Psoas muscle (tissue), 8 donors: ENCODE data around the gene KIF24. TPM values are rescaled to one million over a fixed set of nuclear protein-coding genes. Genes with fewer than 3 reads are reported as not detected.
A peak's percentile ranks its signal among the peaks of the same experiment; 100 is the strongest.

Experiments
- ATAC-seq, 4 donors: fragments of 200-7000 bp; cut with Tn5 transposase; one replicate each; pipeline ENCODE4 v1.9.1; 2020; ENCODE audit warnings: moderate library complexity in 3 of 4, mild to moderate bottlenecking in 2 of 4
- DNase-seq, 2 donors: peaks; one replicate each; pipeline ENCODE4 v3.0.0-alpha.2; 2020
- H3K27ac ChIP-seq: fragments of 200-600 bp; one replicate; pipeline ENCODE4 v1.8.0; 2022
- H3K27me3 ChIP-seq, 3 donors: fragments of 200-600 bp in 1 of 3; one replicate each; pipeline versions ENCODE4 v1.6.1 to v1.8.0; 2013 to 2022; ENCODE audit warnings: low read length in 2 of 3, mild to moderate bottlenecking in 2 of 3, moderate library complexity in 1 of 3; ENCODE audit not compliant: insufficient read depth in 3 of 3
- H3K36me3 ChIP-seq, 2 donors: fragments of 200-600 bp in 1 of 2; one replicate each; pipeline versions ENCODE4 v1.6.1 to v1.8.0; 2013 to 2022; ENCODE audit warnings: low read depth in 1 of 2, mild to moderate bottlenecking in 1 of 2, moderate library complexity in 1 of 2; ENCODE audit not compliant: insufficient read depth in 1 of 2
- H3K4me1 ChIP-seq: fragments of 200-600 bp; one replicate; pipeline ENCODE4 v1.8.0; 2022
- H3K4me3 ChIP-seq: fragments of 200-600 bp; one replicate; pipeline ENCODE4 v1.8.0; 2022; ENCODE audit warnings: mild to moderate bottlenecking
- H3K9me3 ChIP-seq: fragments of 200-600 bp; one replicate; pipeline ENCODE4 v1.8.0; 2022
- CTCF ChIP-seq: fragments of 200-600 bp; IDR thresholded peaks from one replicate; pipeline ENCODE4 v1.8.0; 2022; ENCODE audit warnings: antibody characterized with exemption
- WGBS, 3 donors: extraction: QIAGEN DNeasy Blood & Tissue Kit; methylation state at CpG; one replicate each; pipeline versions ENCODE4 v1.1.6 to v1.1.7; 2013; 5-methylcytosine and 5-hydroxymethylcytosine counted together
- intact Hi-C, 2 donors: fragments of 100-400 bp; cut with DNase I; formaldehyde crosslinking; loops; one replicate each; pipeline versions ENCODE4 v1.11.0 to v1.14.2; 2022
- polyA plus RNA-seq, 3 donors: library from polyadenylated mRNA; stranded (reverse); fragments of 200-250 nt; gene quantifications; one replicate each; pipeline ENCODE4 v1.2.3, GENCODE V29; 2013
- total RNA-seq, 4 donors: library from RNA; stranded (reverse); fragmentation: NEBNext Ultra II Directional in 2 of 4; extraction: Animal tissue kit (Norgen Biotek cat#: 25700) in 2 of 4; gene quantifications; one replicate each; pipeline versions ENCODE4 v1.2.1 to v1.2.4, GENCODE V29; 2021 to 2023
- donor health status: healthy with polysubstance abuse.
- donor health status: DM: no; HTN: no; CAD: no; lungs with moderate emphysema.
- donor health status: Bipolar disorder and iron deficiency.
- donor health status: healthy.
- donor health status: DM: yes; HTN: yes; CAD: no.
- donor health status: DM: no; HTN: no; CAD: no.
- donor health status: DM: no; HTN: no; CAD: no.
- donor health status: DM: yes; HTN: yes; CAD: no.

The KIF24 gene
- total and polyA plus RNA-seq, 7 donors, result 0.10 to 1.6 (median 0.50) TPM

GRCh38 chr9:34375901-34376595, 47.0 kb upstream of the KIF24 start:
- Histone ChIP-seq H3K4me1 (peaks cover 24% of the 10 kb centered on the region), H3K27ac (peak overlapping the region; percentile 78)

GRCh38 chr9:34374905-34375552, 46.0 kb upstream of the KIF24 start:
- WGBS, 3 donors, result 21 to 27% (median 25%) methylated on average over 5 of the region's 5 CpGs
- intact Hi-C loops, result loop anchor here (5.0 kb wide), 1 partner anchor 118 kb away; no protein-coding TSS in a partner anchor
- peaks cover 0 to 25% of the 10 kb centered on the region in 2 donors for H3K36me3 ChIP-seq
- H3K4me3 ChIP-seq, result peak overlapping the region; percentile 71
- H3K27me3 ChIP-seq, result no peaks in the 10 kb centered on the region
- no peaks in the 10 kb centered on the region for H3K9me3 ChIP-seq
- no peak for TF ChIP-seq CTCF
- ATAC-seq (peak in 2 of 4 donors; percentile 18 to 28), DNase-seq (no peak)
- H3K4me1 ChIP-seq, result peaks cover 24% of the 10 kb centered on the region
- peak overlapping the region; percentile 78 for H3K27ac ChIP-seq

More at GRCh38 chr9:34375901-34376595, 47.0 kb upstream of the KIF24 start:
- intact Hi-C loops, result loop anchor here (5.0 kb wide), 1 partner anchor 119 kb away; no protein-coding TSS in a partner anchor
- WGBS, 3 donors, result 3 to 12% (median 7%) methylated on average over 16 to 22 of the region's 22 CpGs
- Histone ChIP-seq H3K36me3 (peaks cover 0 to 15% of the 10 kb centered on the region in 2 donors), H3K9me3 (no peaks in the 10 kb centered on the region), H3K27me3 (no peaks in the 10 kb centered on the region), H3K4me3 (peak overlapping the region; percentile 71)
- DNase-seq, result peak; percentile 69 to 84
- TF ChIP-seq CTCF, result peak; percentile 18
- ATAC-seq, result peak; percentile 47 to 69 (median 64)

- ATAC-seq, result no peak
- intact Hi-C loops, result no loop called here
Measured at GRCh38 chr9:34374339-34374738, 45.3 kb upstream of the KIF24 start.

GRCh38 chr9:34373749-34374148, 44.7 kb upstream of the KIF24 start:
- Histone ChIP-seq H3K27ac (peak overlapping the region; percentile 78), H3K4me3 (no peak overlapping the region)

More at GRCh38 chr9:34374339-34374738, 45.3 kb upstream of the KIF24 start:
- Histone ChIP-seq H3K4me3 (no peak overlapping the region), H3K36me3 (peaks cover 0 to 28% of the 10 kb centered on the region in 2 donors), H3K4me1 (peaks cover 31% of the 10 kb centered on the region), H3K27me3 (no peaks in the 10 kb centered on the region), H3K27ac (peak overlapping the region; percentile 78), H3K9me3 (no peaks in the 10 kb centered on the region)
- no peak for TF ChIP-seq CTCF
- WGBS, 3 donors, result 51 to 72% (median 54%) methylated on average over 3 of the region's 3 CpGs
- no peak for DNase-seq

More at GRCh38 chr9:34373749-34374148, 44.7 kb upstream of the KIF24 start:
- H3K9me3 ChIP-seq, result no peaks in the 10 kb centered on the region
- WGBS, 3 donors, result 65 to 97% (median 74%) methylated on average over 2 of the region's 2 CpGs
- no peaks in the 10 kb centered on the region for H3K27me3 ChIP-seq
- DNase-seq (no peak), ATAC-seq (no peak)
- H3K36me3 ChIP-seq, result peaks cover 0 to 28% of the 10 kb centered on the region in 2 donors
- no peak for TF ChIP-seq CTCF
- intact Hi-C loops, result loop anchor here in 1 of 2 donors (2.0 kb wide), 1 partner anchor 35 kb away; no protein-coding TSS in a partner anchor
- peaks cover 32% of the 10 kb centered on the region for H3K4me1 ChIP-seq
